Erythroblast (primary cell): ENCODE measurements around the gene CUL4B.

ENCODE experiments used
- GATA1 ChIP-seq: IDR thresholded peaks from 2 replicates; pipeline ENCODE4 v1.6.1; 2011; ENCODE audit warnings: low read depth, mild to moderate bottlenecking, control low read depth, low read length, moderate library complexity
- POLR2A ChIP-seq: IDR thresholded peaks from 2 replicates; pipeline ENCODE4 v1.6.1; 2011; ENCODE audit warnings: mild to moderate bottlenecking, low read length

DNA sequence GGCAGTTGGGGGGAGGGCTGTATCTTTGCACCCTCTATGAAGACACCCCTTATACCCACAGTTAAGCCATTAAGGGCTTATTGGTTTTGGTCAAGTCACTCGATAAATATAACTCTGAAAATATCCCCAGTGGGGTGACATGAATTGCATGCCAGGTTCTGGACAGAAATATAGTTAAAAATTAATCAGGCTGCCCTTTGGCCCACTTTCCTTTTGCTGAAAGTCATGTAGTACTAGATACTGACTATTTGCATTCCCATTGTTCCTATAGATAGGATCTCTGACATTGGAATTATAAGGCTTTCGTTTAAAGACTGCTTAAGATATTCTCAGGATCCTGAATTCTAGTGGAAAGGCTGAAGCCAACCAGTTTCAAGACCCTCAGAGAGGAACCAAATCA lies 48.1 kb downstream of the CUL4B start:
- TF ChIP-seq POLR2A (no peak), GATA1 (no peak)
